ENCODE measurements around the gene CTF1. TPM values are rescaled to one million over a fixed set of nuclear protein-coding genes. Genes with fewer than 3 reads are reported as not detected.

The CTF1 gene
- total RNA-seq, 4 donors from 2014 or later, result 2.3 to 20.6 (median 13.8) TPM; not detected in 1

GRCh38 chr16:30927789-30928378, 31.5 kb downstream of the CTF1 start:
- Histone ChIP-seq H3K27ac (peak overlapping the region in 1 of 2 donors; percentile 1), H3K4me3 (no peak overlapping the region), H3K4me1 (peaks cover 0 to 8% of the 10 kb centered on the region in 2 donors), H3K36me3 (no peaks in the 10 kb centered on the region), H3K27me3 (no peaks in the 10 kb centered on the region), H3K9me3 (no peaks in the 10 kb centered on the region)
- DNase-seq, result peak; percentile 52 to 58
- TF ChIP-seq CTCF (IDR thresholded peaks at IDR 0.05) (no peak), POLR2A (IDR thresholded peaks at IDR 0.05) (no peak)
- intact Hi-C loops (cut with DNase I; ENCODE audit: low total_unique reads), result no loop called here

- intact Hi-C loops (cut with DNase I; ENCODE audit: low total_unique reads), result no loop called here
These were observed 32.0 kb downstream of the CTF1 start for GRCh38 chr16:30928390-30928789.

GRCh38 chr16:30929167-30929566, 32.8 kb downstream of the CTF1 start:
- Histone ChIP-seq H3K27me3 (no peaks in the 10 kb centered on the region), H3K4me1 (peaks cover 0 to 8% of the 10 kb centered on the region in 2 donors), H3K27ac (no peak overlapping the region), H3K4me3 (no peak overlapping the region), H3K9me3 (no peaks in the 10 kb centered on the region), H3K36me3 (no peaks in the 10 kb centered on the region)
- intact Hi-C loops (cut with DNase I; ENCODE audit: low total_unique reads), result no loop called here
- TF ChIP-seq CTCF (IDR thresholded peaks at IDR 0.05) (no peak), POLR2A (IDR thresholded peaks at IDR 0.05) (no peak)
- no peak for DNase-seq

More at GRCh38 chr16:30928390-30928789, 32.0 kb downstream of the CTF1 start:
- Histone ChIP-seq H3K4me3 (no peak overlapping the region), H3K4me1 (peaks cover 0 to 8% of the 10 kb centered on the region in 2 donors), H3K9me3 (no peaks in the 10 kb centered on the region), H3K27me3 (no peaks in the 10 kb centered on the region), H3K27ac (no peak overlapping the region), H3K36me3 (no peaks in the 10 kb centered on the region)
- TF ChIP-seq POLR2A (IDR thresholded peaks at IDR 0.05) (no peak), CTCF (IDR thresholded peaks at IDR 0.05) (no peak)
- no peak for DNase-seq

- intact Hi-C loops (cut with DNase I; ENCODE audit: low total_unique reads), result no loop called here
- no peak for TF ChIP-seq CTCF (IDR thresholded peaks at IDR 0.05)
- no peak for TF ChIP-seq POLR2A (IDR thresholded peaks at IDR 0.05)
- Histone ChIP-seq H3K9me3 (no peaks in the 10 kb centered on the region), H3K36me3 (no peaks in the 10 kb centered on the region), H3K27ac (no peak overlapping the region), H3K4me3 (no peak overlapping the region), H3K27me3 (no peaks in the 10 kb centered on the region), H3K4me1 (no peaks in the 10 kb centered on the region)
- no peak for DNase-seq
These were observed 33.8 kb downstream of the CTF1 start for GRCh38 chr16:30930160-30930571.

GRCh38 chr16:30931068-30931650, 34.7 kb downstream of the CTF1 start:
- Histone ChIP-seq H3K4me1 (no peaks in the 10 kb centered on the region), H3K9me3 (no peaks in the 10 kb centered on the region), H3K27me3 (no peaks in the 10 kb centered on the region), H3K36me3 (no peaks in the 10 kb centered on the region), H3K27ac (no peak overlapping the region), H3K4me3 (no peak overlapping the region)
- intact Hi-C loops (cut with DNase I; ENCODE audit: low total_unique reads), result no loop called here
- no peak for DNase-seq
- TF ChIP-seq CTCF (IDR thresholded peaks at IDR 0.05), result no peak
- TF ChIP-seq POLR2A (IDR thresholded peaks at IDR 0.05), result no peak
